Trophoblast cell (in vitro differentiated cells and primary cell): ENCODE measurements around the gene LCT.
A peak's percentile ranks its signal among the peaks of the same experiment; 100 is the strongest.

Experiments
- DNase-seq, 2 donors: peaks; one replicate each; pipeline ENCODE4 v3.0.0-alpha.2; 2016
- H2AFZ ChIP-seq: 2 replicates; pipeline ENCODE4 v1.6.1; 2013; ENCODE audit warnings: low read length, moderate library complexity, mild to moderate bottlenecking; ENCODE audit not compliant: insufficient read depth, poor library complexity
- H2AK5ac ChIP-seq: 2 replicates; pipeline ENCODE4 v1.6.1; 2013; ENCODE audit warnings: mild to moderate bottlenecking, low read length
- H2BK120ac ChIP-seq: 2 replicates; pipeline ENCODE4 v1.6.1; 2013; ENCODE audit warnings: low read length, mild to moderate bottlenecking, moderate library complexity; ENCODE audit not compliant: insufficient read depth, poor library complexity
- H2BK12ac ChIP-seq: 2 replicates; pipeline ENCODE4 v1.6.1; 2013; ENCODE audit warnings: mild to moderate bottlenecking, low read length, moderate library complexity
- H2BK5ac ChIP-seq: 2 replicates; pipeline ENCODE4 v1.6.1; 2013; ENCODE audit warnings: low read length, low read depth, moderate library complexity, mild to moderate bottlenecking; ENCODE audit not compliant: poor library complexity
- H3K14ac ChIP-seq: 2 replicates; pipeline ENCODE4 v1.6.1; 2013; ENCODE audit warnings: mild to moderate bottlenecking, low read length
- H3K18ac ChIP-seq: 2 replicates; pipeline ENCODE4 v1.6.1; 2013; ENCODE audit warnings: mild to moderate bottlenecking, low read length
- H3K23ac ChIP-seq: 2 replicates; pipeline ENCODE4 v1.6.1; 2013; ENCODE audit warnings: low read length
- H3K27ac ChIP-seq: 2 replicates; pipeline ENCODE4 v1.5.1; 2013; ENCODE audit warnings: low read depth, mild to moderate bottlenecking, inconsistent platforms, low read length, moderate library complexity
- H3K27me3 ChIP-seq: 2 replicates; pipeline ENCODE4 v1.6.1; 2013; ENCODE audit warnings: inconsistent platforms, mild to moderate bottlenecking, low read length, moderate library complexity; ENCODE audit not compliant: insufficient read depth
- H3K36me3 ChIP-seq, 2 experiments: 1 replicate in 1 of 2; 2 replicates in 1 of 2; pipeline ENCODE4 v1.6.1; 2013; ENCODE audit warnings: low read length in 2 of 2, mild to moderate bottlenecking in 2 of 2, moderate library complexity in 1 of 2; ENCODE audit not compliant: insufficient read depth in 2 of 2, control insufficient read depth in 1 of 2
- H3K4ac ChIP-seq: 2 replicates; pipeline ENCODE4 v1.6.1; 2013; ENCODE audit warnings: low read depth, mild to moderate bottlenecking, low read length, moderate library complexity
- H3K4me1 ChIP-seq, 2 experiments: 1 replicate in 1 of 2; 2 replicates in 1 of 2; pipeline ENCODE4 v1.6.1; 2013; ENCODE audit warnings: low read length in 2 of 2, mild to moderate bottlenecking in 2 of 2, moderate library complexity in 1 of 2; ENCODE audit not compliant: insufficient read depth in 2 of 2, control insufficient read depth in 1 of 2
- H3K4me2 ChIP-seq: 2 replicates; pipeline ENCODE4 v1.6.1; 2013; ENCODE audit warnings: inconsistent platforms, mild to moderate bottlenecking, low read length, moderate library complexity
- H3K4me3 ChIP-seq: 2 replicates; pipeline ENCODE4 v1.5.1; 2013; ENCODE audit warnings: mild to moderate bottlenecking, low read depth, low read length, inconsistent platforms
- H3K79me1 ChIP-seq: one replicate; pipeline ENCODE4 v1.6.1; 2013; ENCODE audit warnings: low read length
- H3K79me2 ChIP-seq: 2 replicates; pipeline ENCODE4 v1.6.1; 2013; ENCODE audit warnings: low read length, mild to moderate bottlenecking; ENCODE audit not compliant: control insufficient read depth, insufficient read depth, poor library complexity
- H3K9ac ChIP-seq: 2 replicates; pipeline ENCODE4 v1.6.1; 2013; ENCODE audit warnings: mild to moderate bottlenecking, low read length
- H3K9me3 ChIP-seq: 2 replicates; pipeline ENCODE4 v1.6.1; 2013; ENCODE audit warnings: low read depth, mild to moderate bottlenecking, control low read depth, inconsistent platforms, low read length; ENCODE audit not compliant: insufficient read depth
- H4K12ac ChIP-seq: 2 replicates; pipeline ENCODE4 v1.6.1; 2013; ENCODE audit warnings: low read depth, mild to moderate bottlenecking, low read length, moderate library complexity
- H4K8ac ChIP-seq: 2 replicates; pipeline ENCODE4 v1.6.1; 2013; ENCODE audit warnings: low read depth, mild to moderate bottlenecking, low read length, moderate library complexity
- H4K91ac ChIP-seq: one replicate; pipeline ENCODE4 v1.6.1; 2013; ENCODE audit warnings: low read depth, mild to moderate bottlenecking, low read length, moderate library complexity
- WGBS: extraction: QIAGEN DNeasy Blood & Tissue Kit; methylation state at CpG from one replicate; pipeline ENCODE4 v1.1.7; 2013; ENCODE audit warnings: missing lambda C conversion rate; ENCODE audit not compliant: insufficient read length, insufficient coverage; ENCODE audit errors: extremely low coverage; 5-methylcytosine and 5-hydroxymethylcytosine counted together

The LCT gene

DNA sequence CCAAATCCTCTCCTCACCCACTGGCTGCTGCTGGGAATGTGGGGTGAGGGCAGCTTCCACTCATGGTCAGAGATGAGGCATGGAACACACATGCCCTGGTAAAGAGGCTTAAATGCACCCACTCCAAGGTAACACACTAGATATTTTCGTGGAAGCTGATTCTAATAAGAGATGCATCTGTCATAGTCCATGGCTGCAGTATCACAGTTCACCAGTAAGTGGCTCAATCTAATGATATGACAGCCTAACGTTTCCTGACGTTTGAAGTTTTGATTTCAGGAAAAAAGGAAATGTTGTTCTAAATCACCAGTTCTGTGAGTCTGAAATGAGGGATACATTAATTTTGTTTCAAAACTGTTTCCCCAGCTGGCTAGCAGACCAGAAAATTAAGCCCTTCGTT is 38.2 kb downstream of the LCT start:
- Histone ChIP-seq H2BK120ac (no peak overlapping the region), H3K18ac (no peak overlapping the region), H3K23ac (no peak overlapping the region), H3K14ac (no peak overlapping the region), H4K12ac (no peak overlapping the region), H3K4ac (no peak overlapping the region), H3K79me1 (no peaks in the 10 kb centered on the region), H2AK5ac (no peak overlapping the region), H4K91ac (no peak overlapping the region), H3K4me1 (no peaks in the 10 kb centered on the region), H2BK5ac (no peak overlapping the region), H3K4me3 (no peak overlapping the region), H4K8ac (no peak overlapping the region), H3K9ac (no peak overlapping the region), H2BK12ac (no peak overlapping the region), H3K9me3 (no peaks in the 10 kb centered on the region), H3K27me3 (no peaks in the 10 kb centered on the region), H3K36me3 (no peaks in the 10 kb centered on the region), H2AFZ (no peak overlapping the region), H3K4me2 (no peak overlapping the region), H3K27ac (no peak overlapping the region), H3K79me2 (no peaks in the 10 kb centered on the region)
- no peak for DNase-seq
- WGBS, result no CpG with 5 or more reads among the region's 4 CpGs

DNA sequence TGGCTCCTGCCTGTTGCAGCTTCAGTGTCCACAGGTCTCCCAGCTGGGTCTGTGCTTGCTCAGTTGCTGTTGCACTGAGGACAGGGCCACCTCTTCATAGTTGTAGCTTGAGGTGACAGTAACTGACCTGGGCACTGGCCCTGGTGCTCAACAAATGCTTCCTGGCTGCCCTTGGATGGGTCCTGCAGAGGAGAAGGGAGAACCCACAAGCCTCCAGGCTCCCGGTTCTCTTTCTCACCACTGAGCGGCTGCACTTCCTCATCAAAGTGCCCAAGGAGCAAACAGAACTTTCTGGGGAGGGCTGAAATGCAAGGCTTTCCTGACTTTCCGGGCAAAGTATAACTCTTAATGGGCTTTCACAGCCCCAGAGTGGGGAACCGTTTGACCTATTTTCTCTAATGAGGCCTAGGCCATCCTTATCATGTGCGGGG is 38.7 kb downstream of the LCT start:
- H2AFZ ChIP-seq, result no peak overlapping the region
- no peak overlapping the region for H2BK5ac ChIP-seq
- no peak overlapping the region for H3K4me2 ChIP-seq
- no peaks in the 10 kb centered on the region for H3K36me3 ChIP-seq
- no peak overlapping the region for H4K91ac ChIP-seq
- no peak overlapping the region for H3K27ac ChIP-seq
- no peak overlapping the region for H3K18ac ChIP-seq
- no peaks in the 10 kb centered on the region for H3K79me1 ChIP-seq
- no CpG with 5 or more reads among the region's 5 CpGs for WGBS
- H3K79me2 ChIP-seq, result no peaks in the 10 kb centered on the region
- no peaks in the 10 kb centered on the region for H3K27me3 ChIP-seq
- no peak overlapping the region for H4K8ac ChIP-seq
- H3K14ac ChIP-seq, result no peak overlapping the region
- no peak overlapping the region for H2AK5ac ChIP-seq
- H3K23ac ChIP-seq, result no peak overlapping the region
- no peak for DNase-seq
- no peaks in the 10 kb centered on the region for H3K9me3 ChIP-seq
- no peak overlapping the region for H2BK12ac ChIP-seq
- H3K4me1 ChIP-seq, result no peaks in the 10 kb centered on the region
- H3K9ac ChIP-seq, result no peak overlapping the region
- no peak overlapping the region for H4K12ac ChIP-seq
- H2BK120ac ChIP-seq, result no peak overlapping the region
- no peak overlapping the region for H3K4ac ChIP-seq
- H3K4me3 ChIP-seq, result no peak overlapping the region

GRCh38 chr2:135797497-135798274 is 39.3 kb downstream of the LCT start:
- Histone ChIP-seq H3K4me3 (no peak overlapping the region), H3K18ac (no peak overlapping the region), H3K23ac (no peak overlapping the region), H3K14ac (no peak overlapping the region), H2BK5ac (no peak overlapping the region), H3K36me3 (no peaks in the 10 kb centered on the region), H3K27me3 (no peaks in the 10 kb centered on the region), H2AFZ (no peak overlapping the region), H2BK12ac (no peak overlapping the region), H3K27ac (no peak overlapping the region), H4K12ac (no peak overlapping the region), H3K79me1 (no peaks in the 10 kb centered on the region), H3K4me1 (no peaks in the 10 kb centered on the region), H4K8ac (no peak overlapping the region), H3K4me2 (no peak overlapping the region), H2BK120ac (no peak overlapping the region), H3K9ac (no peak overlapping the region), H3K79me2 (no peaks in the 10 kb centered on the region), H4K91ac (no peak overlapping the region), H3K9me3 (no peaks in the 10 kb centered on the region), H2AK5ac (no peak overlapping the region), H3K4ac (no peak overlapping the region)
- peak; percentile 72 to 87 for DNase-seq
- no CpG with 5 or more reads among the region's 22 CpGs for WGBS

GRCh38 chr2:135796606-135797005 is 40.4 kb downstream of the LCT start:
- H2AK5ac ChIP-seq, result no peak overlapping the region
- no peak overlapping the region for H2AFZ ChIP-seq
- H4K91ac ChIP-seq, result no peak overlapping the region
- no peak overlapping the region for H3K18ac ChIP-seq
- H3K27ac ChIP-seq, result no peak overlapping the region
- H2BK5ac ChIP-seq, result no peak overlapping the region
- no peaks in the 10 kb centered on the region for H3K9me3 ChIP-seq
- H3K36me3 ChIP-seq, result no peaks in the 10 kb centered on the region
- no peak overlapping the region for H2BK120ac ChIP-seq
- no peak overlapping the region for H3K4me2 ChIP-seq
- WGBS, result no CpG with 5 or more reads among the region's 8 CpGs
- no peaks in the 10 kb centered on the region for H3K79me1 ChIP-seq
- no peak overlapping the region for H3K23ac ChIP-seq
- no peak overlapping the region for H4K8ac ChIP-seq
- H3K27me3 ChIP-seq, result no peaks in the 10 kb centered on the region
- H3K9ac ChIP-seq, result no peak overlapping the region
- no peaks in the 10 kb centered on the region for H3K4me1 ChIP-seq
- H3K4me3 ChIP-seq, result no peak overlapping the region
- no peak overlapping the region for H2BK12ac ChIP-seq
- no peak for DNase-seq
- H3K79me2 ChIP-seq, result no peaks in the 10 kb centered on the region
- H3K4ac ChIP-seq, result no peak overlapping the region
- H3K14ac ChIP-seq, result no peak overlapping the region
- H4K12ac ChIP-seq, result no peak overlapping the region
